SKM-1 treated with dmso at 0.1 percent for 144 hours (cell line): ENCODE measurements around the gene LRRK1.

ENCODE experiments used
- DNase-seq: peaks from one replicate; lab custom pipeline; 2025; ENCODE audit not compliant: unreplicated experiment; lab: John Stamatoyannopoulos, UW

LRRK1 gene

GRCh38 chr15:101107625-101108460 is 188.7 kb downstream of the LRRK1 start:
- no peak for DNase-seq

DNA sequence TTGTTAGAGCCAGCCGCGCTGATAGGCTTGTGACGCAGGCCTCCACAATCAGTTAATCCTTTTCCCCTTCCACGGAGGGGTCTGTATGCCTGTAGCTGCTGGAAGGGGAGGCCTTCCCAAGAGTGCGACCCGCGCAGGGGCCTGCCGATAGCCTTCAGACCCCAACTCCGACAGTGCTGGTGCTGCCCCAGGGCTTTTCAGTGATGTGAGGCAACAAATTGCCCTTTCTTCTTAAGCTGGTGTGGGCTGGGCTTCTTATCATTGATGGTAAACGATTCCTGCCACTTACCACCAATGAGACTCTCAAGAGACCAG is 189.3 kb downstream of the LRRK1 start:
- DNase-seq: no peak

- DNase-seq: no peak
Measured at GRCh38 chr15:101108791-101109190, 189.6 kb downstream of the LRRK1 start.

DNA sequence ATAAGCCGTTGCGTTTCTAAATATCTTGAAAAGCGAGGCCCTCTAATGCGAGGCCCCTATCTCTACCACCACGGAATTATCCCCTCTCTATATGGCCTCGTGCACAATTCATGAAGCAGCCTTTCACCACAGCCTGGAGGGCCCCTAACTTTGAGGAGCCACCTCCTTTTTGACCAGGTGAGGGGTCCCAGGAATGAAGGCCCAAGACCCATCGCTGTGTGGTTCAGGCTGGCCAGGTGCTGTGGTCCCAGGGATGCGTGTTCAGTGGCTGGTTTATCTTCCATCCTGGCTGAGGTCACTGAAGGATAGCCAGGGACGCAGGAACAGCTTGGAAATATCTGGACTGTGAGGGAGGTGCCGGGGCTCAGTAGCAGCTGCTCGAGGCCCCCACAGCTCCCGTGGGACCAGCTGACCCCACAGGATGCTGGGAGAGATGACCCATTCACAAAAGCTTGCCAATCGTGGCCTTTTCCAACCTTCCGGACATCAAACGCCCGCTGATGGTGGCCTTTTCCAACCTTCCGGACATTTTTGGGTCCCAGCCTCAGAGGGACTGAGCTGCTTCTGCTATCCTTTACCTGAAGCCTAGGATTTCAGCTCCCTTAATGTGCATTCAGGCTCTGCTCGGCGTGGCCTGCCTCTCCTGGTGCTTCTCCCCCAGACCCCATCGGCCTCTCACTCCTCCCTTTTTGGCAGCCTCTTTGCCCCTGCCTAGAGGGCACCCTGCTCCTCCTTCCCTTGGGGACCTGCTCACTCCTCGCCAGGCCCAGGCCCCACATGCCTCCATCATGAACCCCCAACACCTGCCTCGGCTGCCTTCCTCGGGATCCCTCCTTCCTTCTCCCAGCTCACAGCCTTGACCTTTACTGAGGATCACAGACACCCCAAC is 191.8 kb downstream of the LRRK1 start:
- DNase-seq: no peak

GRCh38 chr15:101111570-101112262 is 192.6 kb downstream of the LRRK1 start:
- DNase-seq: no peak

GRCh38 chr15:101112336-101113113 is 193.4 kb downstream of the LRRK1 start:
- DNase-seq: no peak

- no peak for DNase-seq
Measured at GRCh38 chr15:101113114-101114005, 194.2 kb downstream of the LRRK1 start.

- no peak for DNase-seq
Measured at GRCh38 chr15:101114166-101114565, 195.0 kb downstream of the LRRK1 start.

DNA sequence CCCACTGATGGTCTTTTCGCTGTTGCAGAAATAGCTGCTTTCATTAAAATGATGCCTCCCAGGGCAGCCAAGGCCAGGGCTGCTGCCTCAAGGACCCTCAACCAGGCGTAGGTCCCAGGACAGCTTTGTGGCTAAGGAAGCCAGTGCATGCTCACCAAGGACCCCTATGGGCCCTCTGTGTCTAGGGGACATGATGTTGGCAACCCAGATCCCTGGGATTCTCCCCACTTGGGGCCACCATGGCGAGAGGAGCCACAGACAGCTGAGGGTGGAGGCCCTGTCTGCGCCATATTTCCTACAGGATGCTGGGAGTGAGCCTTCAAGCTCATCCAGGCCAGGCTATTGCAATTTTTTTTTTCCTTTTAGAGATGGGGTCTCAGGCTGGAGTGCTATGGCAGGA is 195.5 kb downstream of the LRRK1 start:
- no peak for DNase-seq

- no peak for DNase-seq
Measured at GRCh38 chr15:101115393-101115785, 196.2 kb downstream of the LRRK1 start.

- DNase-seq: peak; percentile 6
Measured at GRCh38 chr15:101115786-101116680, 196.9 kb downstream of the LRRK1 start.

GRCh38 chr15:101116681-101116976 is 197.5 kb downstream of the LRRK1 start:
- no peak for DNase-seq

GRCh38 chr15:101118116-101118515 is 199.0 kb downstream of the LRRK1 start:
- DNase-seq: no peak

- DNase-seq: no peak
Measured at GRCh38 chr15:101118615-101119014, 199.5 kb downstream of the LRRK1 start.

- no peak for DNase-seq
Measured at GRCh38 chr15:101119181-101119580, 200.0 kb downstream of the LRRK1 start.
